Inferior parietal cortex (tissue), 1 donor: ENCODE measurements around the gene PCBP3.
A peak's percentile ranks its signal among the peaks of the same experiment; 100 is the strongest.
"Not testable (repeated sequence)": the region's sequence is repeated elsewhere in the genome, so short reads cannot be mapped to it uniquely, and the experiment has no call there.

Experiments
- DNase-seq: peaks from one replicate; pipeline ENCODE4 v3.0.0-alpha.2; 2016; ENCODE audit errors: extremely low spot score

Gene PCBP3

GRCh38 chr21:45808663-45809062, 165.1 kb downstream of the PCBP3 start:
- not testable (repeated sequence) for DNase-seq

DNA sequence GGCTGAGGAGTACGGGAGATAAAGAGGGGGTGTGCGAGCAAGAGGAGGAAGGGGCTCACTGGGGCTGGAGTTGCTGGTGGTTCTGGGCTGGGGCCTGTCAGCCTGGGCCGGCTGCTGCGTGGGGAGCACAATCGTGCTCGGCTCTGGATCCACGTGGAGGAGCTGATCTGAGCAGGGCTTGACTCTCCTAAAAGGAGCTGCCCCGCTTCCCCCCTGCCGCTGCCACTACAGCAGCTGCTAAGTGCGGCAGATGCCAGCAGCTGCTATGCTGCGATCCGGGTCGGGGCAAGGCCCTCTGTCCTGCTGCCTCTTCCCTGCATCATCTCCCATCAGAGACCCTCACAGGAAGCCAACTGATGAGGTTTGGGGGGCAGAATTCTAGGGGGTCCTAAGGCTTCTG, 165.9 kb downstream of the PCBP3 start:
- DNase-seq = no peak

DNA sequence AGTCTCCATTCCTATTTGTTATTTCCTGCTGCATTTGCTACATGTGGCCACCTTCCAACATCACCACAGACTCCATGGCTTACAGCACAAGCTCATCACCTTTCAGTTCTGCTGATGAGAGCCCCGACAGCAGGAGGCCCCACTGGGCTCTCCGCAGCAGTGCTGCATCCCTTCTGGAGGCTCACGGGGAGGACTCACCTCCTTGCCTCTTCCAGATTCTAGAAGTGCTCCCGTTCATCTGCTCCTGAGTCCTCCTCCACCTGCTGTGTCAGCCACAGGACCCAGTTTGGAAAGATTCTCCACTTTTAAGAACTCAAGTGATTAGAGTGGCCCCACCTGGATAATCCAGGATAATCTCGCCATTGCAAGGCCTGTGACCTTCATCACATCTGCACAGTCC, 167.6 kb downstream of the PCBP3 start:
- DNase-seq = no peak

DNA sequence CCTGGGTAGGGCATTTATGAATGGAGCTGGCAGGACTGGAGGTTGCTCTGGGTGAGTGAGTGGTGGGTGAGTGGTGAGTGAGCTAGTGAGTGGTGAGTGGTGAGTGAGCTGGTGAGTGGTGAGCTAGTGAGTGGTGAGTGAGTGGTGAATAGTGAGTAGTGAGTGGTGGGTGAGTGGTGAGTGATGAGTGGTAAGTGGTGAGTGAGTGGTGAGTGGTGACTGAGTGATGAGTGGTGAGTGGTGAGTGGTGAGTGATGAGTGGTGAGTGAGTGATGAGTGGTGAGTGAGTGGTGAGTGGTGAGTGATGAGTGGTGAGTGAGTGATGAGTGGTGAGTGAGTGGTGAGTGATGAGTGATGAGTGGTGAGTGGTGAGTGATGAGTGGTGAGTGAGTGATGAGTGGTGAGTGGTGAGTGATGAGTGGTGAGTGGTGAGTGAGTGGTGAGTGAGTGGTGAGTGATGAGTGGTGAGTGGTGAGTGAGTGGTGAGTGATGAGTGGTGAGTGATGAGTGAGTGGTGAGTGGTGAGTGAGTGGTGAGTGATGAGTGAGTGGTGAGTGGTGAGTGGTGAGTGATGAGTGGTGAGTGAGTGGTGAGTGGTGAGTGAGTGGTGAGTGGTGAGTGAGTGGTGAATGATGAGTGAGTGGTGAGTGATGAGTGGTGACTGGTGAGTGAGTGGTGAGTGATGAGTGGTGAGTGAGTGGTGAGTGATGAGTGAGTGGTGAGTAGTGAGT, 170.8 kb downstream of the PCBP3 start:
- DNase-seq = not testable (repeated sequence)

GRCh38 chr21:45815781-45816180, 172.3 kb downstream of the PCBP3 start:
- not testable (repeated sequence) for DNase-seq

GRCh38 chr21:45816794-45817193, 173.3 kb downstream of the PCBP3 start:
- no peak for DNase-seq

- DNase-seq = no peak
Measured at GRCh38 chr21:45817345-45817744, 173.8 kb downstream of the PCBP3 start.

DNA sequence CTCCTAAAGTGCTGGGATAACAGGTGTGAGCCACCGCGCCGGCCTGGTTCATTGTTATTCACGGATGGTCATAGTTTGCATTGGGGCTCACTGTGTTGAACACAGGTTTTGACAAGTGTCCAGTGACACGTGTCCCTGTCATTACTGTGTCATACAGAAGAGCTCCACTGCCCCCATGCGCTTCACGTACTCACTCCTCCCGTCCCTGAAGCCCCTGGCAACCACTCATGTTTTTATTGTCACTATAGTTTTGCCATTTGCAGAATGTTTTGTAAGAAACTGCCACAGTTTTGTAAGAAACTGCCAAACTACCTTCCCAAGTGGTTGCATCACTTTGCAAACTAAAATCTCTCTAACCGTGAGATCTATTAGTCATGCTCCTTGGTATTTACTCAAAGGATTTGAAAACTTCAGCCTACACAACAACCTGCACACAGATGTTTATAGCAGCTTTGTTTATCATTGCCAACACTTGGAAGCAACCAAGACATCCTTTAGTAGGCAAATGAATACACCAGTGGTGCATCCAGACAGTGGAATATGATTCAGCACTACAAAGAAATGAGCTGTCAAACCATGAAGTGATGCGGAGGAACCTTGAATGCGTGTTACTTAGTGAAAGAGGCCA, 174.9 kb downstream of the PCBP3 start:
- peak; percentile 11 for DNase-seq

GRCh38 chr21:45818904-45819285, 175.4 kb downstream of the PCBP3 start:
- no peak for DNase-seq

- no peak for DNase-seq
Measured at GRCh38 chr21:45819478-45820170, 176.1 kb downstream of the PCBP3 start.

DNA sequence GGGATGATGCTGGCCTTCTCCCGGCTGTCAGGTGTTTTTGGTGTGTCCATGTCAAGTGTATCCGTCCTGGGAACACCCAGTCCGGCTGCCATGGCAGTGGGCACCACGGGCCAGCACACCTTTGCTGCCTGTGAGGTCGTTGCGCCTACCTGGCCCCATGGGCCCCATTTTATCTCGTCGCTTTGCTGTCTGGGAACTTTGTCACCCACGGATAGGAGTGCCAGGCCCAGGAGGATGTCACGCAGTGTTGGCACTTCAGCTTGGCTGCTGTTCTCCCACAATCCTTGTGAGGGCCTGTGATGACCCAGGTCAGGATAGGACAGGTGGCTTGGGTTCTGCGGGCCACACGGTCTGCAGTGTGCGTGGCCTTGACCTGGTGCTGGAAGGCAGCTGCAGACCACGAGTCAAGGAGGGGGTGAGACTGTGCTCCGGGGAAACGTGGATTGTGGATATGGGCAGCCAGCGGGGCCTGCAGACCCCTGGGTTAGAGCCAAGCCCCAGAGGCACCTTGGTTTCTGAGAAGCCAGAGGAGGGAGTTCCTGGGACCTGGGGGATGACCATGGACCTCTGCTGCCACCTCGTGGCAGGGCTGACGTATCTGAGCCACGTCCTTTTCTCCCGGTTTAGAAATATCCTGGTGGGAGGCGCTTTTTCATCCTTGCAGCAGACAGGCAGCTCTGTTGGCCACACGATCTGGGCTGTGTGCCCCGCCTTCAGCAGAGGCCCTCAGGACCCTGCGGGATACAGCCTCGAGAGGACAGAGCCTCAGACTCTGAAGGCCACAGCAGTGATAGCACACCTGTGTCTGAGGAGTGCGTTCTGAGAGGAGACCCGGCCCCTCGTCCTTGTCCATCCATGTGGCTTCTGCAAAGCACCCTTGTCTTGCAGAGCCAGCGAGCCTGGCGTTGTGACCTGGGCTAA, 176.9 kb downstream of the PCBP3 start:
- peak; percentile 89 for DNase-seq

- DNase-seq = no peak
Measured at GRCh38 chr21:45821315-45821962, 177.9 kb downstream of the PCBP3 start.

DNA sequence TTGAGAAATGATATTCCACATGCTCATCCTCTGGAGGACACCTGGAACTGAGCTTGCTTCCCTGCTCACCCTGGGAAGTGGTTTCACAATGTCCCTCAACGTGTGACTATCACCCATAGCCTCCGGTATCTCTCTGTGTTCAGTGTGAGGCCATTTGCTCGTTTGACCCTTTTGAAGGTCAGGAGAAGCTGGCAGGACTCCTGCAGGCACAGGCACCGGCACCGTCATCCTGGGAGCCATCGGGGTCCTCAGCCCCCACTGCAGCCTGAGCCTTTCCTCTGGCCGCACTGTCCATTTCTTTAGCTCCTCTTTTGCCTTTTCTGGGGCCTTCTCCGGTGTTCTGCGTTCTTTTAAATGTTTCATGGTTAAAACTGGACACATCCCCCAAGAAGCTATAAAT, 178.5 kb downstream of the PCBP3 start:
- DNase-seq = no peak

GRCh38 chr21:45822429-45823099, 179.0 kb downstream of the PCBP3 start:
- no peak for DNase-seq

- no peak for DNase-seq
Measured at GRCh38 chr21:45823100-45823681, 179.7 kb downstream of the PCBP3 start.

DNA sequence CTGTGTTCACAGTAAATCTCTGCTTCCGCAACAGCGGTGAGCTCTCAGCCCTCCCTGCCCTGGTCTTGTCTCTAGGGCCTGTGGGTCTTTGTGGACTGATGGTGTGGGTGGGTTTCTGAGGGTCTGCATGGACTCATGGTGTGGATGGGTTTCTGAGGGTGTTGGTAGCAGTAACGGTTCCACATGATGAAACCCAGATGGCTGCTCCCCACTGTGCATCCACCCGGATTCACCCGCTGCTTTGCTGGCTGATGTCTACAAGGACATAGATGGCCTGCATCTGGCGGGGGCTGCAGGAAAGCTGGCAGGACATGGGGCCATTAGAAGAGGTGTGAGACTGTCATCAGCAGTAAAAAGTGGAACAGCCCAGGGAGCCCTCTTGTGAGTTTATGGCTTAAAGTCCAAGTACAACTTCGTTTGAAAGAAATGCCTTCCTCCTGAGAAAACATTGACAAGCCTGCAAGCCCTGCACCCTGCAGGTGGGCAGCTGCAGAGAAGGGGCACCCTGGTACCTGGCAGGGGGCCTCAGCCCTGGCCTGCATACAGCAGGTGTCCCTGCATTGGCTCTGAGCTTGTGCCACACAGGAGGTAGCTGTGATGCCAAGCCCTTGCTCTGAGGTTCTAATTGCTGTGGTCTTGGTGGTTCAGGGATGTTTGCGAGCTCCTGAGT, 181.2 kb downstream of the PCBP3 start:
- DNase-seq = no peak

DNA sequence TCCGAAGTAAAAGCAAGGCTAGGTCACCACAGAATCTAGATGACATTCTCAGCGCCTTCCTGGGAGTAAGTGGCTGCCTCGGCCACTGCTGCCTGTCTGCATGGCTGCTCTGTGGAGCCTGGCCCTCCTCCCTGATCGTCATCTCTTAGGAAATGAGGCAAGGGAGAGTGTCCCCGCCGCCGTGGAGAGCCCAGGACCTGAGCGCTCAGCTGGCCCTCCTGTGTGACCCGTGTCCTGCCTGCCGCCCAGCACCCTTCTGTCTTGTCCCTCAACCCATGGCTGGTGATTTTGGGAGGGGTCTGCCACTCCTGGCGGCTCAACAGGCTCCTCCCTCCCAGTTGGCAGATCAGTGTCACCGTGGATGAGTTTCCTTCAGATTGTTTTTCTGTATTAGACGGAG, 181.7 kb downstream of the PCBP3 start:
- DNase-seq = no peak

DNA sequence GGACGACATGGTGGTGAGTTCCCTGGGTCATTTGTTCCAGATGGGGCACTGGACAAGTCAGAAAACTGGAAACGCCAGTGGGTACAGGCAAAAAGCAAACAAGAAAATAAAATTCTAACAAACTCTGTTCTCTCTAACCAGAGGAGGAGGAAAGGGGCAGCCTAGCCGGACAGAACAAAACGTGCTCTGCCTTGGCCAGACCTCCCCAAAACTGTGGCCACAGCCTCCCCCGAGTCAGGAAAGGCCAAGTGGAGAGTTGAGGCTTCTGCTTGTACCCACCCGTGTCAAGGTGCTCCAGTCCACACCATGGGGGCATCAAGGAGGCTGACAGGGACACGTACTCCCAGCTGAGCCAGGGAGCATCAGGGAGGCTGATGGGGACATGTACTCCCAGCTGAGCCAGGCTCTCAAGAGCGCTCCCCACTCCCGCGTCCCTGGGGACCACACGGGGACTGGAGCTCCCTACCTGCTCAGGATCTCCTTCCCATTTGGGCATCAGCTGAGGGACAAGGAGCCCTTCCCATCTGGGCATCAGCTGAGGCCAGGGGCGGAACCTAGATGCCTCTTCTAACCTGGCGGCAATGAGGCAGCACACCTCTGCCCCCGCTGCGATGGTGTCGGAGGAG, 183.3 kb downstream of the PCBP3 start:
- no peak for DNase-seq

DNA sequence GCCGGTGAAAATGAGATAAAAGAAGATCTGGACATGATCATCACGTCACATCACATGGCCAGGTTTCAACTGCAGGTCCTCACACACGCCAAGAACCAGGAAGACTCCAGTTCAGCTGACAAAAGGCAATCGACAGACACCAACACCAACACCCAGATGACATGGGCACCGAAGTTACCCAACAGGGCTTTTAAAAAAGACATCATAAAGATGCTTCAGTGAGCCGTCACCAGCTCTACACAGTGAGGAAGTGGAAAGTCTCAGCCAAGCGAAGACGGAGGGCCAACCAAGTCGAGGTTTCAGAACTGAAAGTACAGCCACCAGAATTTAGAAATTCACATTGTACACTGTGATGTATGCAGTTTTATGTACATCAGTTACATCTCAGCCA, 183.8 kb downstream of the PCBP3 start:
- no peak for DNase-seq
